ENCODE measurements around the gene RPL36.

DNA sequence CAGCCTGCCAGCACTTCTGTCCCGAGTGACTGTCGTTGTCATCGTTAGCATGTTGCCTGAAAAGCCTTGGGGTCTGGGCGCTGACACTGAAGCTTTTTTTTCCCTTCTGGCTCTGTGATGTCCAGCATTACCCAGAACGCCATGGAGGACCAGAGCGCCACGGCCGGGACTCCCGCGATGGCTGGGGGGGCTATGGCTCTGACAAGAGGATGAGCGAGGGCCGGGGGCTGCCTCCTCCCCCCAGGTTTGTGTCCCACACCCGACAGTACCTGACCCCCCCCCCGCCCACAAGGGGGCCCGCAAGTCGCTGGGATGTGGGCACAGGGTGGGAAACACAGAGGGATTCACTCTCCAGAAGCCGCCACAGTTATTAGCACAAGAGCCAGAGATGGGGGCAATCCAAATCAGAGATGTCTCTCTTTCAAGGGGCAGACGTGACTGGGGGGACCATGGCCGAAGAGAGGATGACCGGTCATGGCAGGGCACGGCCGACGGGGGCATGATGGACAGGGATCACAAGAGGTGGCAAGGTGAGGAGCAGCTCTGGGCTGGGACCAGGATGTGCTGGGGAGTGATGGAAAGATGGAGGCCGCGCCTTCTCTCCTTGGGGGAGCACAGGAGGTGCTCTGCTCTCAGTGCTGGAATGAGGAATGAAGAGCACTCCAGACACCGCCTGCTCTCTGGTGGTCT, 23.0 kb upstream of the RPL36 start:
- TF ChIP-seq ASH2L (IDR thresholded peaks at IDR 0.05; ENCODE audit: low read length) = no peak
- TF ChIP-seq POLR2A (IDR thresholded peaks at IDR 0.05; ENCODE audit: control extremely low read depth in 1 of 2, low read depth in 2 of 2, low read length in 2 of 2) = no peak
- no peak for TF ChIP-seq EGR1 (IDR thresholded peaks at IDR 0.05; ENCODE audit: borderline replicate concordance, low read depth, low read length)
- no peak for TF ChIP-seq TEAD4 (IDR thresholded peaks at IDR 0.05; ENCODE audit: low read depth, low read length)
- no peak for TF ChIP-seq POLR2AphosphoS5 (IDR thresholded peaks at IDR 0.05; ENCODE audit: low read depth, low read length)
- TF ChIP-seq PHF8 (conservative IDR thresholded peaks at IDR 0.05; ENCODE audit: low read depth, low read length) = no peak
- TF ChIP-seq HDAC2 (IDR thresholded peaks at IDR 0.05; ENCODE audit: borderline replicate concordance in 1 of 2, low read depth in 2 of 2, low read length in 2 of 2) = no peak
- TF ChIP-seq, protein P1, sequence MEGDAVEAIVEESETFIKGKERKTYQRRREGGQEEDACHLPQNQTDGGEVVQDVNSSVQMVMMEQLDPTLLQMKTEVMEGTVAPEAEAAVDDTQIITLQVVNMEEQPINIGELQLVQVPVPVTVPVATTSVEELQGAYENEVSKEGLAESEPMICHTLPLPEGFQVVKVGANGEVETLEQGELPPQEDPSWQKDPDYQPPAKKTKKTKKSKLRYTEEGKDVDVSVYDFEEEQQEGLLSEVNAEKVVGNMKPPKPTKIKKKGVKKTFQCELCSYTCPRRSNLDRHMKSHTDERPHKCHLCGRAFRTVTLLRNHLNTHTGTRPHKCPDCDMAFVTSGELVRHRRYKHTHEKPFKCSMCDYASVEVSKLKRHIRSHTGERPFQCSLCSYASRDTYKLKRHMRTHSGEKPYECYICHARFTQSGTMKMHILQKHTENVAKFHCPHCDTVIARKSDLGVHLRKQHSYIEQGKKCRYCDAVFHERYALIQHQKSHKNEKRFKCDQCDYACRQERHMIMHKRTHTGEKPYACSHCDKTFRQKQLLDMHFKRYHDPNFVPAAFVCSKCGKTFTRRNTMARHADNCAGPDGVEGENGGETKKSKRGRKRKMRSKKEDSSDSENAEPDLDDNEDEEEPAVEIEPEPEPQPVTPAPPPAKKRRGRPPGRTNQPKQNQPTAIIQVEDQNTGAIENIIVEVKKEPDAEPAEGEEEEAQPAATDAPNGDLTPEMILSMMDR (IDR thresholded peaks at IDR 0.05; ENCODE audit: control extremely low read depth in 1 of 3, insufficient read depth in 1 of 3, low read depth in 1 of 3, low read length in 3 of 3) = no peak
- no peak for TF ChIP-seq SUZ12 (IDR thresholded peaks at IDR 0.05; ENCODE audit: low read length)
- TF ChIP-seq SP1 (IDR thresholded peaks at IDR 0.05; ENCODE audit: low read depth, low read length) = no peak
- TF ChIP-seq, protein P2, sequence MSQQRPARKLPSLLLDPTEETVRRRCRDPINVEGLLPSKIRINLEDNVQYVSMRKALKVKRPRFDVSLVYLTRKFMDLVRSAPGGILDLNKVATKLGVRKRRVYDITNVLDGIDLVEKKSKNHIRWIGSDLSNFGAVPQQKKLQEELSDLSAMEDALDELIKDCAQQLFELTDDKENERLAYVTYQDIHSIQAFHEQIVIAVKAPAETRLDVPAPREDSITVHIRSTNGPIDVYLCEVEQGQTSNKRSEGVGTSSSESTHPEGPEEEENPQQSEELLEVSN (IDR thresholded peaks at IDR 0.05) = no peak
- TF ChIP-seq, protein P3, sequence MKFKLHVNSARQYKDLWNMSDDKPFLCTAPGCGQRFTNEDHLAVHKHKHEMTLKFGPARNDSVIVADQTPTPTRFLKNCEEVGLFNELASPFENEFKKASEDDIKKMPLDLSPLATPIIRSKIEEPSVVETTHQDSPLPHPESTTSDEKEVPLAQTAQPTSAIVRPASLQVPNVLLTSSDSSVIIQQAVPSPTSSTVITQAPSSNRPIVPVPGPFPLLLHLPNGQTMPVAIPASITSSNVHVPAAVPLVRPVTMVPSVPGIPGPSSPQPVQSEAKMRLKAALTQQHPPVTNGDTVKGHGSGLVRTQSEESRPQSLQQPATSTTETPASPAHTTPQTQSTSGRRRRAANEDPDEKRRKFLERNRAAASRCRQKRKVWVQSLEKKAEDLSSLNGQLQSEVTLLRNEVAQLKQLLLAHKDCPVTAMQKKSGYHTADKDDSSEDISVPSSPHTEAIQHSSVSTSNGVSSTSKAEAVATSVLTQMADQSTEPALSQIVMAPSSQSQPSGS (IDR thresholded peaks at IDR 0.05; ENCODE audit: low read length) = no peak
- TF ChIP-seq EZH2 (IDR thresholded peaks at IDR 0.05; ENCODE audit: low read depth, low read length, severe bottlenecking) = no peak
